Measurements from ENCODE around the gene GPR146.

DNA sequence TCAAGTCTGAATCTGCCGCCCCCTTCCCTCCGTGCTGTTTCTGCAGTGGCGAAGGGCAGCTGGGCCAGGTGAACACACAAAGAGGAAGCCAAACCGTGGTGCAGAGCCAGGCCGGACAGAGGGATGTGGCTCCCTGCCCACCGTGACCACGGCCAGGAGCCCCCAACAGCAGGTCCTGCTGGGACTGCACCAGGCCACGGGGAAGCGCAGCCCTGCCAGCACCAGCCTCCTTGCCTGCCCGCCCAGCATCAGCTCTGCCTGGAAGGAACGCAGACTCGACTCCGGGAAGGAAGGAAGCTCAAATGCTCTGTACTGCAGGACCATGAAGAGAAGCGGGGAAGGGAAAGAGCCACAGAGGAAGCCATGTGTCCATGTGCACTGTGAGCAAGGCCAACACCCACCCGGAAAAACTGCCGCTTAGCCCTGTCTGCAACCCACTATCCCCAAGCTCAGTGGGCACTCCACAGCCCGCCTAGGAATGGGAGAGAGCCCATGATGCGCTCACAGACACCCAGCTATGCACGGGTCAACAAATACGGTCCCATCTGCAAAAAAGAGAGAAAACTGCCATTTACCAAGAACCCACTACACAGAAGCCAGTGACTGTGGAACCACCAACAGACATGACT is 62.6 kb downstream of the GPR146 start:
- TF ChIP-seq, protein P1, sequence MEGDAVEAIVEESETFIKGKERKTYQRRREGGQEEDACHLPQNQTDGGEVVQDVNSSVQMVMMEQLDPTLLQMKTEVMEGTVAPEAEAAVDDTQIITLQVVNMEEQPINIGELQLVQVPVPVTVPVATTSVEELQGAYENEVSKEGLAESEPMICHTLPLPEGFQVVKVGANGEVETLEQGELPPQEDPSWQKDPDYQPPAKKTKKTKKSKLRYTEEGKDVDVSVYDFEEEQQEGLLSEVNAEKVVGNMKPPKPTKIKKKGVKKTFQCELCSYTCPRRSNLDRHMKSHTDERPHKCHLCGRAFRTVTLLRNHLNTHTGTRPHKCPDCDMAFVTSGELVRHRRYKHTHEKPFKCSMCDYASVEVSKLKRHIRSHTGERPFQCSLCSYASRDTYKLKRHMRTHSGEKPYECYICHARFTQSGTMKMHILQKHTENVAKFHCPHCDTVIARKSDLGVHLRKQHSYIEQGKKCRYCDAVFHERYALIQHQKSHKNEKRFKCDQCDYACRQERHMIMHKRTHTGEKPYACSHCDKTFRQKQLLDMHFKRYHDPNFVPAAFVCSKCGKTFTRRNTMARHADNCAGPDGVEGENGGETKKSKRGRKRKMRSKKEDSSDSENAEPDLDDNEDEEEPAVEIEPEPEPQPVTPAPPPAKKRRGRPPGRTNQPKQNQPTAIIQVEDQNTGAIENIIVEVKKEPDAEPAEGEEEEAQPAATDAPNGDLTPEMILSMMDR (IDR thresholded peaks at IDR 0.05): no peak
- no peak for TF ChIP-seq POLR2A (IDR thresholded peaks at IDR 0.05)

Data from lower leg skin (tissue), 3 donors.